Upper lobe of left lung (tissue), 6 donors: ENCODE data around the gene PLPPR3. TPM values are rescaled to one million over a fixed set of nuclear protein-coding genes. Genes with fewer than 3 reads are reported as not detected.

Experiments
- ATAC-seq, 2 donors: fragments of 200-7000 bp; cut with Tn5 transposase; one replicate each; pipeline ENCODE4 v1.9.1; 2022; ENCODE audit warnings: mild to moderate bottlenecking in 2 of 2, moderate library complexity in 2 of 2; ENCODE audit not compliant: low FRiP score in 2 of 2
- DNase-seq, 2 donors: peaks; one replicate each; pipeline ENCODE4 v3.0.0-alpha.2; 2019 to 2020
- H3K27ac ChIP-seq, 4 donors: fragments of 200-600 bp; sonication (generic); one replicate each; pipeline ENCODE4 v1.5.1; 2016 to 2019
- H3K27me3 ChIP-seq, 4 donors: fragments of 200-600 bp; sonication (generic); one replicate each; pipeline ENCODE4 v1.5.1; 2017 to 2019
- H3K36me3 ChIP-seq, 4 donors: fragments of 200-600 bp; sonication (generic); one replicate each; pipeline ENCODE4 v1.5.1; 2016 to 2019
- H3K4me1 ChIP-seq, 4 donors: fragments of 200-600 bp; sonication (generic); one replicate each; pipeline ENCODE4 v1.5.1; 2018 to 2019
- H3K4me3 ChIP-seq, 4 donors: fragments of 200-600 bp; sonication (generic); one replicate each; pipeline ENCODE4 v1.5.1; 2017 to 2019; ENCODE audit warnings: mild to moderate bottlenecking in 2 of 4, moderate library complexity in 1 of 4
- H3K9me3 ChIP-seq, 4 donors: fragments of 200-600 bp; sonication (generic); one replicate each; pipeline ENCODE4 v1.5.1; 2018 to 2019
- CTCF ChIP-seq, 6 experiments: fragments of 450-650 bp in 4 of 6; fragments of 200-600 bp in 2 of 6; sonication (generic) in 2 of 6; IDR thresholded peaks; one replicate each; pipeline ENCODE4 v1.5.1; 2016 to 2019; ENCODE audit warnings: antibody characterized with exemption in 6 of 6
- EP300 ChIP-seq, 4 donors: sonication (generic); formaldehyde crosslinking; IDR thresholded peaks; one replicate each; pipeline ENCODE4 v1.5.1; 2017; ENCODE audit warnings: antibody characterized with exemption in 4 of 4, control low read depth in 2 of 4
- POLR2A ChIP-seq, 4 donors: fragments of 450-650 bp; IDR thresholded peaks; one replicate each; pipeline ENCODE4 v1.5.1; 2016 to 2017; ENCODE audit warnings: antibody characterized with exemption in 4 of 4, mild to moderate bottlenecking in 2 of 4
- POLR2AphosphoS5 ChIP-seq, 2 donors: sonication (generic); formaldehyde crosslinking; IDR thresholded peaks; one replicate each; pipeline ENCODE4 v1.5.1; 2017; ENCODE audit warnings: antibody characterized with exemption in 2 of 2
- whole genome bisulfite sequencing, 2 donors: methylation state at CpG; one replicate each; pipeline ENCODE4 v1.1.5; 2017 to 2018; 5-methylcytosine and 5-hydroxymethylcytosine counted together
- total RNA-seq, 6 donors: library from RNA; depleted of rRNA in 4 of 6; stranded (reverse); fragments of >200 nt in 4 of 6; gene quantifications; one replicate each; pipeline versions ENCODE4 v1.1.0 to v1.2.1, GENCODE V29; 2016 to 2021
- donor health status: DM: no; HTN: no; CAD: no; lungs with moderate emphysema.
- donor health status: DM: no; HTN: yes; CAD: no; lungs with severe emphysema.

The PLPPR3 gene
- 10 to 100 TPM in 1 of 6 donors, 1 to 10 TPM in 4, under 1 TPM in 1; 0.63 to 14.2 (median 5.6) TPM for total RNA-seq

- H3K27ac ChIP-seq = peak within 1 kb of the TSS in 1 of 4 donors; percentile 40
- peak in 1 of 2 donors; percentile 82 for DNase-seq
- H3K27me3 ChIP-seq = peaks cover 0 to 20% (median 11%) of the 10 kb centered on the region in 4 donors
- no peaks in the 10 kb centered on the region for H3K36me3 ChIP-seq
- peaks cover 21 to 30% (median 25%) of the 10 kb centered on the region in 4 donors for H3K4me1 ChIP-seq
- no peak for TF ChIP-seq EP300 (IDR thresholded peaks at IDR 0.05)
- TF ChIP-seq POLR2AphosphoS5 (IDR thresholded peaks at IDR 0.05) = no peak
- no peak for TF ChIP-seq CTCF (IDR thresholded peaks at IDR 0.05)
- TF ChIP-seq POLR2A (IDR thresholded peaks at IDR 0.05) = no peak
- ATAC-seq = no peak
- WGBS, 2 donors = no CpG with 5 or more reads among the region's 86 CpGs
- H3K4me3 ChIP-seq = peak within 1 kb of the TSS; percentile 35 to 54 (median 42)
- no peaks in the 10 kb centered on the region for H3K9me3 ChIP-seq
Measured at GRCh38 chr19:821825-822503, at the start of gene PLPPR3. PLPPR3 (minus strand) TSS chr19:821955; CDS start chr19:821559, 396 bp downstream.

- H3K4me1 ChIP-seq = peaks cover 9 to 21% (median 15%) of the 10 kb centered on the region in 4 donors
- H3K36me3 ChIP-seq = peaks cover 0 to 75% (median 52%) of the 10 kb centered on the region in 4 donors
- no peaks in the 10 kb centered on the region for H3K27me3 ChIP-seq
- H3K4me3 ChIP-seq = no peak overlapping the region
- TF ChIP-seq CTCF (IDR thresholded peaks at IDR 0.05) (no peak), POLR2AphosphoS5 (IDR thresholded peaks at IDR 0.05) (peak; percentile 65 to 70)
- ATAC-seq = no peak
- H3K27ac ChIP-seq = peak overlapping the region in 2 of 4 donors; percentile 35 to 83
- 62 to 85% methylated on average over 12 to 24 of the region's 28 CpGs for WGBS, 2 donors
- DNase-seq = peak in 1 of 2 donors; percentile 91
- H3K9me3 ChIP-seq = no peaks in the 10 kb centered on the region
Measured at GRCh38 chr19:870963-871401, 49.2 kb upstream of the PLPPR3 start.

GRCh38 chr19:870314-870713 lies 48.6 kb upstream of the PLPPR3 start:
- 87 to 94% methylated on average over 7 to 8 of the region's 8 CpGs for WGBS, 2 donors
- no peaks in the 10 kb centered on the region for H3K27me3 ChIP-seq
- no peak overlapping the region for H3K4me3 ChIP-seq
- peaks cover 0 to 69% (median 46%) of the 10 kb centered on the region in 4 donors for H3K36me3 ChIP-seq
- no peaks in the 10 kb centered on the region for H3K9me3 ChIP-seq
- TF ChIP-seq CTCF (IDR thresholded peaks at IDR 0.05) = no peak
- no peak for TF ChIP-seq POLR2AphosphoS5 (IDR thresholded peaks at IDR 0.05)
- TF ChIP-seq EP300 (IDR thresholded peaks at IDR 0.05) = no peak
- no peak for TF ChIP-seq POLR2A (IDR thresholded peaks at IDR 0.05)
- peaks cover 9 to 21% (median 15%) of the 10 kb centered on the region in 4 donors for H3K4me1 ChIP-seq
- peak overlapping the region; percentile 29 to 83 (median 72) for H3K27ac ChIP-seq
- ATAC-seq (no peak), DNase-seq (no peak)

- 75 to 83% methylated on average over 23 to 25 of the region's 29 CpGs for WGBS, 2 donors
- DNase-seq (peak; percentile 42 to 89), ATAC-seq (peak; percentile 47 to 73)
- Histone ChIP-seq H3K9me3 (no peaks in the 10 kb centered on the region), H3K4me3 (no peak overlapping the region), H3K27me3 (no peaks in the 10 kb centered on the region), H3K27ac (peak overlapping the region; percentile 60 to 83 (median 72)), H3K36me3 (peaks cover 0 to 61% (median 42%) of the 10 kb centered on the region in 4 donors), H3K4me1 (peaks cover 9 to 21% (median 15%) of the 10 kb centered on the region in 4 donors)
- no peak for TF ChIP-seq POLR2A (IDR thresholded peaks at IDR 0.05)
- peak in 1 of 2 donors; percentile 64 for TF ChIP-seq POLR2AphosphoS5 (IDR thresholded peaks at IDR 0.05)
Measured at GRCh38 chr19:869245-870177, 47.8 kb upstream of the PLPPR3 start.
